Right kidney (tissue), 1 donor: ENCODE measurements around the gene PRSS53.

ENCODE experiments used
- DNase-seq: peaks from one replicate; pipeline ENCODE4 v3.0.0-alpha.2; 2016

Gene PRSS53

GRCh38 chr16:31078597-31079341, 10.0 kb downstream of the PRSS53 start:
- no peak for DNase-seq

DNA sequence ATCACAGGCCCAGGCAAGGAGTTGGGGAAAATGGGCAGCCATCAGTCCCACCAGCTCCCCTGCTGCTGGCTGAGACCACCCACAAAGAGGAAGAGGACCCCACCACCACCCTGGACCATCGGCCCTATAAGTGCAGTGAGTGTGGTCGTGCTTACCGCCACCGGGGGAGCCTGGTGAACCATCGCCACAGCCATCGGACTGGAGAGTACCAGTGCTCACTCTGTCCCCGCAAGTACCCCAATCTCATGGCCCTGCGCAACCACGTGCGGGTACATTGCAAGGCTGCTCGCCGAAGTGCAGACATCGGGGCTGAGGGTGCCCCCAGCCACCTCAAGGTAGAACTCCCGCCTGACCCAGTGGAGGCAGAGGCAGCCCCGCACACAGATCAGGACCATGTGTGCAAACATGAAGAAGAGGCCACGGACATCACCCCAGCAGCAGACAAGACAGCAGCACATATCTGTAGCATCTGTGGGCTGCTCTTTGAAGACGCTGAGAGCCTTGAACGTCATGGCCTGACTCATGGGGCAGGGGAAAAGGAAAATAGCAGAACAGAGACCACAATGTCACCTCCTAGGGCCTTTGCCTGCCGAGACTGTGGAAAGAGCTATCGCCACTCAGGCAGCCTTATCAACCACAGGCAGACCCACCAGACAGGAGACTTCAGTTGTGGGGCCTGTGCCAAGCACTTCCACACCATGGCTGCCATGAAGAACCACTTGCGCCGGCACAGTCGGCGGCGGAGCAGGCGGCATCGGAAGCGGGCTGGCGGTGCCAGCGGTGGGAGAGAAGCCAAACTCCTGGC, 10.9 kb downstream of the PRSS53 start:
- no peak for DNase-seq

- no peak for DNase-seq
Observed at GRCh38 chr16:31077024-31077423, 11.7 kb downstream of the PRSS53 start.

GRCh38 chr16:31076319-31076718, 12.4 kb downstream of the PRSS53 start:
- DNase-seq: no peak

- no peak for DNase-seq
Observed at GRCh38 chr16:31074814-31075183, 13.9 kb downstream of the PRSS53 start.

GRCh38 chr16:31073970-31074813, 14.6 kb downstream of the PRSS53 start, which contains the start of the genes ZNF646 and ZNF668:
Gene ZNF646, plus strand, starts transcription at chr16:31074422. Its CDS starts 1,903 bp downstream, at chr16:31076325.
Gene ZNF668, minus strand, starts transcription at chr16:31074240. Its CDS starts 9,781 bp downstream, at chr16:31064459.
- DNase-seq: peak; percentile 91

DNA sequence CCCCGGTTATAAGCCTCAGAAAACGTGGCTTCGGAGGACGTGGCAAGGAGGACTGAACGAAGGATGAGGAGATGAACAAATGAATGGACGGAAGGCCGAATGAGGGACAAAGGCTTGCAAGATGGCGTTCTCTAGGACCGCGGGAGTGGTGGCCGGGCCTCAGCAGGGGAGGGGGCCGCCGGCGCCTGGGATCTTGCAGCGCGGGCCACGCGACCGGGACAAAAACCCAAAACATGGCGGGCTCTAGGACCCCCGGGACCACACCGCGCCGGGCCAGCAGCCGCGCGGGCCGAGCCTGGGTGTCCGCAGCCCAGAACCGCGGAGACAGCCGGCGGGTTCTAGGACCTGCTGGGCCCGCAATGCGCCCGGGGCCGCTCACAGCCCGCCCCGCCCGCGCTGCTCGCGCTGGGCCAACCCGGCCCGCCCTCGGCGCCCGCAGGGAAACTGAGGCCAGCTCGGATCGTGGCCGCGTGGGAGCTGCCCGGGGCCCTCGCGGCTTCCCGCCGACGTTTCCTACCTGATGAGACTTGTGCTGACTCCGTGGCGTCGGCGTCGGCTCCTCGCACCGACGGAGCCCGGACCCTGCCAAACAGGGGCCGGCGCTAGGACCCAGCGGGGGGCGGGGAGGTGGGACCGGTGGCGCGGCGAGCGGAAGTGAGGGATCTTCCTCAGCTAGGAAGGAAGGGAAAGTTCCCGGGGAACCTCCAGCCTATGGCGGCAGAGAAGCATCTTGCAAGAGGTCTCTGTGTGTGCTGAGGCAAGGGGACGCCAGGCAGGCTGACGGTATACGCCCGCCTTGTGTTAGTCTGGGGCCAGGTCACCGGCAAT, 15.4 kb downstream of the PRSS53 start:
- peak; percentile 99 for DNase-seq

GRCh38 chr16:31072540-31073141, 16.1 kb downstream of the PRSS53 start:
- DNase-seq: no peak

- DNase-seq: no peak
Observed at GRCh38 chr16:31071861-31072260, 16.9 kb downstream of the PRSS53 start.

- no peak for DNase-seq
Observed at GRCh38 chr16:31067342-31067741, 21.4 kb downstream of the PRSS53 start.

DNA sequence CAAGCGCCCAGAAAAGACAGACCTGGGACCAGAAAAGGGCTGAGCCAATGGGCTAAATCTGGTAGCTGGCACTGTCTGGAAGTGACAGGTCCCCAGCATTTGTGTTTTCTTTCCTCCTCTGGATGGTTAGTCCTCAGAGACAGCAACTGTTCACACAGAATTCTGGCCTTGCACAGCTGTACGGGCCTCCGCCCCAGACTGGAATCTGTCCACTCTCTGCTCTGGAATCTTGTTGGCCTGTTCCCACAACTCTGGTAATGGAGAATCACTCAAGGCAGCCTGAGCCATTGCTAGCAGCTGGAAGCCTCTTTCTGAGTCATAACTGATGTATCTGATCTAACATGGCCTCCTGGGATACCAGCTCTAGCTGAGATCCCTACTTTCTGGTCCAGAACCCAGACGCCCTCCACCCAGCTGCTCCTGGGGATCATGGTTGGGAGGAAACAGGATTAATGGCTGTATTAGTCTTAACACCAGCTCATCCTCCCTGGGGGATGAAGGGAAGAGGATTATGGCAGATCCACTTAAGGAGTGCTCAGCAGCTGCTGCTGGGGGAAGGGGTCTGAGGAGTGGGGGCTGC, 23.8 kb downstream of the PRSS53 start:
- DNase-seq: no peak

DNA sequence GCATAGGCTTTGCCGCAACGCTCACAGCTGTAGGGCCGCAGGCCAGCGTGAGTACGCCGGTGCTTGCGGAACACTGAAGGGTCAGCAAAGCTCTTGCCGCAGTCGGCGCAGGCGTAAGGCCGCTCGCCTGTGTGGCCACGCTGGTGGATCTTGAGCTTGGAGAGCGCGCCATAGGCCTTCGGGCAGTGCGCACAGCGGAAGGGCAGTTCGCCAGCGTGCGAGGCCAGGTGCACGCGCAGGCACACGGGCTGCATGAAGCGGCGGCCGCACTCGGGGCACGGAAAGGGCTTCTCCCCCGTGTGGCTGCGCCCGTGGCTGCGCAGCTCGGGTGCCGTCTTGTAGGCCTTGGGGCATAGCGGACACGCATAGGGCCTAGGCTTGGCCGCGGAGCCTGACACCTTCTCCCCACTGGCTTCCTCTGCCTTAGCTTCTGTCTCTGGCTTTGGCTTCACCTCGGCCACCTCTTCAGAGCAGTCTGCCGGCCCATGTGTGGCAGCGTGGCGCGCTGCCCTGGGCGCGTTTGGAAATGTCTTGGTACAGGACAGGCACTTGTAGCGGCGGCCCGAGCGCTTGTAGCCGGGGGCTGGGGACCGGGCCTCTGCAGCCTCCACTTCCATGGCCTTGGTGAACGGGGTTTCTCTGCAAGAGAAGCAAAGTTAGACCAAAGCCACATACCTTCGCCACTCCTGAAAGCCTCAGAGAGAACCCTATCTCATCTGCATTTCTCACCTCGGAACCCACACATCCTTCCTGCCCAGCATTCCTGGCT, 24.7 kb downstream of the PRSS53 start:
- no peak for DNase-seq

DNA sequence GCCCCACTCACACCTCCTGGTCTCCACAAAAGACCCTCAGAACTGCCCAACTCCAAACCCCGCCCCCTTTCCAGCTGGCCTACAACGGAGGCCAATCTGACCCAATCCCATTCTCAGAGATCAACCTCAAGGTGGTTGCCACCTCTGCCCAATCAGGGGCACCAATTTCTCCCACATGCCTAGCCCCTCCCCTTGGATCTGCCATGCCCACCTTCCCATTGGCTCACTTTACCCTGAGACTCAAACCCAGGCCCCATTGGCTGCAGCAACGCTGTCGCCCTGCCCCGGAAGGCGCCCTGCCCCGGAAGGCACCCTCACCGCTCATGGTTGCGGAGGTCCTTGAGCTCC, 25.3 kb downstream of the PRSS53 start:
- no peak for DNase-seq

DNA sequence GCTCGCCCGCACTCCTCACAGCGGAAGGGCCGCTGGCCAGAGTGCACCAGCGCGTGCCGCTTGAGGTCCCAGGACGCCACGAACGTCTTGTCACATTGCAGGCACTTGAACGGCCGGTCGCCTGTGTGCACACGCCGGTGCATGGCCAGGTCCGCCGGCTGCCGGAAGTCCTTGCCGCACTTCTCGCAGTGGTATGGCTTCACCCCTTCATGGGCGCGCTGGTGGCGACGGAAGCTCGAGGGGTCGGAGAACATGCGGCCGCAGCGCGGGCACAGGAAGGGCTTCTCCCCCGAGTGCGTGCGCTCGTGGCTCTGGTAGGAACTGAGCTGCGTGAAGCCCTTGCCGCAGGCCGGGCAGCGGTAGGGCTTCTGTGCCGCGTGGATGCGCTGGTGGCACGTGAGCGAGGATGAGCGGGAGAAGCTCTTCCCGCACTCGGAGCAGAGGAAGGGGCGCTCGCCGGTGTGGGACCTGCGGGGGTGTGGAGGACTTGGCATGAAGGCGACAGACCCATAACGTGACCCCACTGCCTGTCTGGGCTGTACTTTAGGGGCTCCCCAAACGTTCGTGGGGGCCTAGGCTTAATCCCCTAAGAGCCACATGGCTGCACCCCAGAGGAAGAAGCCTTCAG, 26.8 kb downstream of the PRSS53 start:
- no peak for DNase-seq

- DNase-seq: no peak
Observed at GRCh38 chr16:31061126-31061812, 27.5 kb downstream of the PRSS53 start.

DNA sequence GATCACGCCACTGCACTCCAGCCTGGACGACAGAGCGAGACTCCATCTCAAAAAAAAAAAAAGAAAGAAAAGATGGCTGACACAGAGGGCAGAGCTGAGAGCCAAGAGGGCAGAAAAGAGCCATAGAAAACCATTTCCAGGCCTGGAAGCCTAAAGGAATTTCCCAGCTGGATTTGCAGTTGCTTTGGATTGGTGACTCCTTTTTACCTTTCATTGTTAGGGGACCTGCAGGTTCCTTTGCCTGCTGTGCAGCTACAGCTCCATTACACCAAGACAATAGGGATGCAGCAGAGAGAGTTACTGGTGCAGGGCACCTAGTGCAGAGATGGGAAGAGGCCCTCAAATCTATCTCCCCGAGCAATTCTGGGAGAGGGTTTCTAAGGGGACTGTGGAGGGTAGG, 33.1 kb downstream of the PRSS53 start:
- no peak for DNase-seq

DNA sequence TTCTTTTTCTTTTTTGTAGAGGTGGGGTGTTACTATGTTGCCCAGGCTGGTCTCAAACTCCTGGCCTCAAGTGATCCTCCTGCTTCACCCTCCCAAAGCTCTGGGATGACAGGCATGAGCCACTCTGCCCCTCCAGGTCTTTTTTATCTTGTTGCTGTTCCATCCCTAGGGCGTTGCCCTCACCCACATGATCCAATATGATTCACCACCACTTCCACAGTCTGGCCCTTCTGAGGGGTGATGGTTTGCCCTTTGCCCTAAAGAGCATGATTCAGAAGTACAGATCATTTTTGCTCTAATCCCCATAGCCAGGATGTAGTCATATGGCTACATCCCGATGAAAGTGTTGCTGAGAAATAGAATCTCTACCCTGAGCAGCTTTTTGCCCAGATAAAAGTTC, 36.6 kb downstream of the PRSS53 start:
- no peak for DNase-seq

DNA sequence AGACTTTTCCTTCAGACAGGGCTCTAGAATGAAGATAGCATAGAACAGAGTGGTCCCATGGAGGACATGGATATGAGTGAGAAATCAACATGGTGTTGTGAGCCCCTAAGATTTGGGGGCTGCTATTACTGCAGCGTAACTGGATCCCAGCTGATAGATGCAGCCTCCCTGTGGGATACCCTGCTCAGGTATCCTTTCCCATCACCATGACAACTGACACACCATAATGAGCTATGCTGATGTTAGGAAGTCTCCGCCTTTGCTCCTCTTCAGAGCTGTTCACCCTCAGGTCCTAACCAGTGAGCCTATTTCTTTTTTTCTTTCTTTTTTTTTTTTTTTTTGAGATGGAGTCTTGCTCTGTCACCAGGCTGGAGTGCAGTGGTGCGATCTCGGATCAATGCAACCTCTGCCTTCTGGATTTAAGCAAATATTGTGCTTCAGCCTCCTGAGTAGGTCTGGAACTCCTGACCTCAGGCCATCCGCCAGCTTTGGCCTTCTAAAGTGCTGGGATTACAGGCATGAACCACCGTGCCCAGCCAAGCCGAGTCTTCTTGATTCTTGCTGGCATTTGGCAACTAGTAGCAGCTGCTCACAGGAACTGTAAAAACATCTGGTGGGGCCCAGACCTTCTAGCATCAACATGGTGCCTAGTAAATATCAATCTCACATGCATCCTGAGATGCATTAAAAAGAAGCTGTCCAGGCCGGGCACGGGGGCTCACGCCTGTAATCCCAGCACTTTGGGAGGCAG, 38.3 kb downstream of the PRSS53 start:
- DNase-seq: no peak
